ENCODE measurements around the gene SLC39A5.
A peak's percentile ranks its signal among the peaks of the same experiment; 100 is the strongest.

SLC39A5 gene

GRCh38 chr12:56257491-56258067 is 27.7 kb downstream of the SLC39A5 start:
- peak overlapping the region in 1 of 2 experiments; percentile 52 for H2BK12ac ChIP-seq (ENCODE audit: low read length in 2 of 2)
- H3K36me3 ChIP-seq (ENCODE audit: control insufficient read depth in 1 of 2, insufficient read depth in 2 of 2, low read depth in 1 of 2, low read length in 2 of 2), result peaks cover 33 to 43% of the 10 kb centered on the region in 2 experiments
- peak overlapping the region; percentile 70 to 97 for H3K4me3 ChIP-seq (ENCODE audit: insufficient read depth in 1 of 2, low read depth in 1 of 2, low read length in 2 of 2)
- H3K9me3 ChIP-seq (ENCODE audit: control insufficient read depth, low read length), result no peaks in the 10 kb centered on the region
- H3K23ac ChIP-seq (ENCODE audit: low read length in 2 of 2), result peak overlapping the region in 1 of 2 experiments; percentile 57
- peak overlapping the region; percentile 60 for H2BK15ac ChIP-seq (ENCODE audit: low read depth, poor library complexity, severe bottlenecking)
- peak overlapping the region; percentile 92 for H3K9ac ChIP-seq (ENCODE audit: low read length)
- peak overlapping the region in 1 of 2 experiments; percentile 95 for H3K14ac ChIP-seq (ENCODE audit: low read length in 2 of 2)
- peak overlapping the region in 1 of 2 experiments; percentile 42 for H3K4ac ChIP-seq (ENCODE audit: low read depth in 1 of 2, low read length in 2 of 2)
- H2AFZ ChIP-seq (ENCODE audit: low read depth, low read length), result peak overlapping the region; percentile 20
- H4K8ac ChIP-seq (ENCODE audit: low read length), result peak overlapping the region; percentile 21
- peak overlapping the region; percentile 78 to 97 for H3K18ac ChIP-seq (ENCODE audit: low read depth in 1 of 2, low read length in 2 of 2)
- H2BK5ac ChIP-seq (ENCODE audit: low read depth, low read length, poor library complexity, severe bottlenecking), result no peak overlapping the region
- H3K27me3 ChIP-seq (ENCODE audit: control insufficient read depth in 1 of 2, insufficient read depth in 1 of 2, low read length in 2 of 2), result no peaks in the 10 kb centered on the region
- WGBS, result 2% methylated on average over 26 of the region's 27 CpGs
- peaks cover 23% of the 10 kb centered on the region for H3K79me1 ChIP-seq (replicated peaks; ENCODE audit: low read length, poor library complexity, severe bottlenecking)
- H4K91ac ChIP-seq (ENCODE audit: low read length), result peak overlapping the region; percentile 14
- peak overlapping the region; percentile 62 for H3K4me2 ChIP-seq (ENCODE audit: low read length, poor library complexity, severe bottlenecking)
- no peak overlapping the region for H2AK5ac ChIP-seq (ENCODE audit: low read length, severe bottlenecking)
- DNase-seq, result peak; percentile 60
- peak overlapping the region; percentile 78 for H3K27ac ChIP-seq (ENCODE audit: low read length, poor library complexity, severe bottlenecking)
- no peak overlapping the region for H2BK120ac ChIP-seq (ENCODE audit: low read depth, low read length)
- peaks cover 18% of the 10 kb centered on the region for H3K4me1 ChIP-seq (ENCODE audit: control insufficient read depth, insufficient read depth, low read depth, low read length)

DNA sequence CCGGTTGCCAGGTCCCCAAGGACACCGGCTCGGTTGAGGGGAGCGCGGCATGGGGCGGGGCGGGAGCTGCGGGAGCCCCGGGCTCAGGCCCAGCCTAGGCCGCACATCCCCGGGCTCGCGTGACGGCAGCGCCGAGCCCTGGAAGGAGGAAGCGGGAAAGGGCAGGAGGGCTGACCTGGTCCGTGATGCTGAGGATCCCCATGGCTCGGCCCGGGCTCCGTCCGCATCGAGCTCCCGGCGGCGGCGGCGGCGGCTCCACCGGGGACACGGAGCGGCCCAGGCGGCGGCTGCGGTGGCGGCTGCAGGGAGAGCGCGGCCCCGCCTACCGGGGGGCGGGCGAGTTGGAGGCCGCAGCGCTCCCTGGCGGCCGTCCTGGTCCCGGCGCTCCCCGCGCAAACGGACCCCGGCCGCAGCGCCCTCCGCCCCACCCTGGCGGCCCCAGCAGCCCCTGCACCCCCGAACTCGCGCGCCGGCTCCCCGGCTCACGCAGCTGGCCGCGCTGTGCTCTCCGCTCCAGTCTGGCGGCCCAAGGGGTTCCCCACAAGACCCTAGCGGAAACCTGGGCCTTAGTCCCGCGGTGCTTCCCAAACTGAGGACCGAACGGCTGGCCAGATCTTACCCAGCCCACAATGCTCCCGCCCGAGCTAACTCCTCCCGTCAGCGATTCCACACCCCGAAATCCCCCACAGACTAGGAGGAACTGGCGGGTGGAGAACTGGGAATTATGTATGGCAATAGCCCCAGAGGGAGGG is 28.4 kb downstream of the SLC39A5 start, which contains the start of gene ANKRD52:
Gene ANKRD52, minus strand, starts transcription at position 317 of the 752 bp plus-strand sequence. Its CDS starts 115 bp downstream, at position 202.
- Histone ChIP-seq H3K27me3 (ENCODE audit: control insufficient read depth in 1 of 2, insufficient read depth in 1 of 2, low read length in 2 of 2) (no peaks in the 10 kb centered on the region), H2BK12ac (ENCODE audit: low read length in 2 of 2) (peak within 1 kb of the TSS in 1 of 2 experiments; percentile 68), H3K4me3 (ENCODE audit: insufficient read depth in 1 of 2, low read depth in 1 of 2, low read length in 2 of 2) (peak within 1 kb of the TSS; percentile 70 to 97), H3K14ac (ENCODE audit: low read length in 2 of 2) (peak within 1 kb of the TSS in 1 of 2 experiments; percentile 95), H2AFZ (ENCODE audit: low read depth, low read length) (peak within 1 kb of the TSS; percentile 78), H3K79me1 (replicated peaks; ENCODE audit: low read length, poor library complexity, severe bottlenecking) (peaks cover 16% of the 10 kb centered on the region), H3K27ac (ENCODE audit: low read length, poor library complexity, severe bottlenecking) (peak within 1 kb of the TSS; percentile 78), H3K4ac (ENCODE audit: low read depth in 1 of 2, low read length in 2 of 2) (peak within 1 kb of the TSS; percentile 68 to 89), H2BK5ac (ENCODE audit: low read depth, low read length, poor library complexity, severe bottlenecking) (peak within 1 kb of the TSS; percentile 83), H3K36me3 (ENCODE audit: control insufficient read depth in 1 of 2, insufficient read depth in 2 of 2, low read depth in 1 of 2, low read length in 2 of 2) (peaks cover 27 to 36% of the 10 kb centered on the region in 2 experiments), H3K9ac (ENCODE audit: low read length) (peak within 1 kb of the TSS; percentile 92), H3K4me2 (ENCODE audit: low read length, poor library complexity, severe bottlenecking) (peak within 1 kb of the TSS; percentile 64), H3K23ac (ENCODE audit: low read length in 2 of 2) (peak within 1 kb of the TSS in 1 of 2 experiments; percentile 57), H3K9me3 (ENCODE audit: control insufficient read depth, low read length) (no peaks in the 10 kb centered on the region), H4K91ac (ENCODE audit: low read length) (peak within 1 kb of the TSS; percentile 63), H4K8ac (ENCODE audit: low read length) (peak within 1 kb of the TSS; percentile 92), H2AK5ac (ENCODE audit: low read length, severe bottlenecking) (peak within 1 kb of the TSS; percentile 26), H2BK120ac (ENCODE audit: low read depth, low read length) (peak within 1 kb of the TSS; percentile 90), H3K4me1 (ENCODE audit: control insufficient read depth, insufficient read depth, low read depth, low read length) (peaks cover 18% of the 10 kb centered on the region), H3K18ac (ENCODE audit: low read depth in 1 of 2, low read length in 2 of 2) (peak within 1 kb of the TSS; percentile 96 to 97), H2BK15ac (ENCODE audit: low read depth, poor library complexity, severe bottlenecking) (peak within 1 kb of the TSS; percentile 83)
- 0% methylated on average over 38 of the region's 78 CpGs for WGBS
- peak; percentile 77 for DNase-seq

DNA sequence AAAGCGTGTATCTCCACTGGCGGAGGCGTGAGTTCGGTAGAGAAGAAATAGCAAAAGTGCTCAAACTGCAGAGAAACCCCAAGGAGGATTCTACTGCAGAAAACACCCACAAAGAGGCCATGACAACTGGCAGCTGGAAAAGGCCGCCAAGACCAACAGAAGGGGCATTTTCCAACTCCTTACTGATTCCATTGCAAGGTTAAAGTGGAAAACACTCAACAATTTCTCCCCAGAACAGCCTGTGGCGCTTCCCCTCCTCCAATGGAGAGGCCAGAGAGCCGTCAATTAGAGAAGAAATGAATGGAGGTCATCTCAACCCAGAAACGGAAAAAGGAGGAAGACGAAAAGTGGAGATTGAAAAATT is 29.0 kb downstream of the SLC39A5 start:
- peak overlapping the region in 1 of 2 experiments; percentile 62 for H3K4ac ChIP-seq (ENCODE audit: low read depth in 1 of 2, low read length in 2 of 2)
- DNase-seq, result no peak
- H3K4me1 ChIP-seq (ENCODE audit: control insufficient read depth, insufficient read depth, low read depth, low read length), result peaks cover 18% of the 10 kb centered on the region
- peak overlapping the region; percentile 92 for H3K9ac ChIP-seq (ENCODE audit: low read length)
- H3K18ac ChIP-seq (ENCODE audit: low read depth in 1 of 2, low read length in 2 of 2), result peak overlapping the region; percentile 14 to 96
- H3K36me3 ChIP-seq (ENCODE audit: control insufficient read depth in 1 of 2, insufficient read depth in 2 of 2, low read depth in 1 of 2, low read length in 2 of 2), result peaks cover 21 to 30% of the 10 kb centered on the region in 2 experiments
- H4K91ac ChIP-seq (ENCODE audit: low read length), result no peak overlapping the region
- peak overlapping the region; percentile 26 for H2AK5ac ChIP-seq (ENCODE audit: low read length, severe bottlenecking)
- H2BK120ac ChIP-seq (ENCODE audit: low read depth, low read length), result no peak overlapping the region
- H3K27me3 ChIP-seq (ENCODE audit: control insufficient read depth in 1 of 2, insufficient read depth in 1 of 2, low read length in 2 of 2), result no peaks in the 10 kb centered on the region
- no peaks in the 10 kb centered on the region for H3K9me3 ChIP-seq (ENCODE audit: control insufficient read depth, low read length)
- H3K27ac ChIP-seq (ENCODE audit: low read length, poor library complexity, severe bottlenecking), result peak overlapping the region; percentile 71
- no peak overlapping the region for H3K23ac ChIP-seq (ENCODE audit: low read length in 2 of 2)
- H2AFZ ChIP-seq (ENCODE audit: low read depth, low read length), result peak overlapping the region; percentile 55
- H2BK12ac ChIP-seq (ENCODE audit: low read length in 2 of 2), result peak overlapping the region in 1 of 2 experiments; percentile 68
- H3K4me2 ChIP-seq (ENCODE audit: low read length, poor library complexity, severe bottlenecking), result peak overlapping the region; percentile 64
- no peak overlapping the region for H2BK5ac ChIP-seq (ENCODE audit: low read depth, low read length, poor library complexity, severe bottlenecking)
- WGBS, result 30% methylated on average over 7 of the region's 9 CpGs
- H3K79me1 ChIP-seq (replicated peaks; ENCODE audit: low read length, poor library complexity, severe bottlenecking), result peaks cover 12% of the 10 kb centered on the region
- H2BK15ac ChIP-seq (ENCODE audit: low read depth, poor library complexity, severe bottlenecking), result no peak overlapping the region
- peak overlapping the region in 1 of 2 experiments; percentile 97 for H3K4me3 ChIP-seq (ENCODE audit: insufficient read depth in 1 of 2, low read depth in 1 of 2, low read length in 2 of 2)
- H3K14ac ChIP-seq (ENCODE audit: low read length in 2 of 2), result no peak overlapping the region
- H4K8ac ChIP-seq (ENCODE audit: low read length), result peak overlapping the region; percentile 10

DNA sequence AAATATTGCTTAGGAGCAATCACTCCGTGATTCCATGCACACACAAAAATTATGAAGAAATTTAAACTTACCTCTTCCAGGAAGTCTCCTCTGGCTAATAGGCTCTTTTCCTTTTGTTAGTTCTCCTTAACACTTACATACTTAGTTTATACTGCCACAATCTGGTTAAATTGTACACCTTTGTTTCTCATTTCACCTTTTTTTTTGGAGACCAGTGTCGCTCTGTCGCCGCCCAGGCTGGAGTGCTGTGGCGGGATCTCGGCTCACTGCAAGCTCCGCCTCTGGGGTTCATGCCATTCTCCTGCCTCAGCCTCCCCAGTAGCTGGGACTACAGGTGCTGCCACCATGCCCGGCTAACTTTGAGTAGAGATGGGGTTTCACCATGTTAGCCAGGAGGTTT is 30.5 kb downstream of the SLC39A5 start:
- WGBS, result 94% methylated on average over 8 of the region's 8 CpGs
- Histone ChIP-seq H3K79me1 (replicated peaks; ENCODE audit: low read length, poor library complexity, severe bottlenecking) (peaks cover 3% of the 10 kb centered on the region), H3K27ac (ENCODE audit: low read length, poor library complexity, severe bottlenecking) (no peak overlapping the region), H3K4ac (ENCODE audit: low read depth in 1 of 2, low read length in 2 of 2) (no peak overlapping the region), H2AK5ac (ENCODE audit: low read length, severe bottlenecking) (no peak overlapping the region), H3K36me3 (ENCODE audit: control insufficient read depth in 1 of 2, insufficient read depth in 2 of 2, low read depth in 1 of 2, low read length in 2 of 2) (peaks cover 5 to 15% of the 10 kb centered on the region in 2 experiments), H3K4me2 (ENCODE audit: low read length, poor library complexity, severe bottlenecking) (no peak overlapping the region), H3K4me3 (ENCODE audit: insufficient read depth in 1 of 2, low read depth in 1 of 2, low read length in 2 of 2) (no peak overlapping the region), H3K9ac (ENCODE audit: low read length) (no peak overlapping the region), H3K18ac (ENCODE audit: low read depth in 1 of 2, low read length in 2 of 2) (no peak overlapping the region), H3K4me1 (ENCODE audit: control insufficient read depth, insufficient read depth, low read depth, low read length) (peaks cover 18% of the 10 kb centered on the region), H2AFZ (ENCODE audit: low read depth, low read length) (no peak overlapping the region), H3K27me3 (ENCODE audit: control insufficient read depth in 1 of 2, insufficient read depth in 1 of 2, low read length in 2 of 2) (no peaks in the 10 kb centered on the region), H3K9me3 (ENCODE audit: control insufficient read depth, low read length) (no peaks in the 10 kb centered on the region), H3K14ac (ENCODE audit: low read length in 2 of 2) (no peak overlapping the region), H2BK15ac (ENCODE audit: low read depth, poor library complexity, severe bottlenecking) (no peak overlapping the region), H4K8ac (ENCODE audit: low read length) (no peak overlapping the region), H3K23ac (ENCODE audit: low read length in 2 of 2) (no peak overlapping the region), H2BK5ac (ENCODE audit: low read depth, low read length, poor library complexity, severe bottlenecking) (no peak overlapping the region), H2BK120ac (ENCODE audit: low read depth, low read length) (no peak overlapping the region), H4K91ac (ENCODE audit: low read length) (no peak overlapping the region), H2BK12ac (ENCODE audit: low read length in 2 of 2) (no peak overlapping the region)
- no peak for DNase-seq

Data from mesenchymal stem cell (in vitro differentiated cells and primary cell).